OCI-LY1 (cell line): ENCODE data around the gene SLC24A4.

ENCODE experiments used
- CTCF ChIP-seq: fragments of 200-600 bp; sonication (generic), shearing (Covaris generic); IDR thresholded peaks from 2 replicates; pipeline ENCODE4 v1.5.1; 2017; ENCODE audit warnings: mild to moderate bottlenecking, antibody characterized with exemption, low read length, moderate library complexity, mixed read lengths
- EZH2 ChIP-seq: fragments of 200-600 bp; sonication (generic), shearing (Covaris generic); IDR thresholded peaks from 2 replicates; pipeline ENCODE4 v1.8.0; 2017; ENCODE audit warnings: borderline replicate concordance, mixed run types, mild to moderate bottlenecking, antibody characterized with exemption, low read length, moderate library complexity, mixed read lengths

- no peak for TF ChIP-seq CTCF
- no peak for TF ChIP-seq EZH2
Measured at GRCh38 chr14:92436115-92436776, 113.3 kb downstream of the SLC24A4 start.
